ENCODE measurements around the gene CORO1C. TPM values are rescaled to one million over a fixed set of nuclear protein-coding genes. Genes with fewer than 3 reads are reported as not detected.

CORO1C gene
- total RNA-seq, 1 donor, result 261 TPM

GRCh38 chr12:108747563-108747962 lies 16.2 kb upstream of the CORO1C start:
- no peaks in the 10 kb centered on the region for H4K20me1 ChIP-seq (ENCODE audit: insufficient read depth, low read length)
- no peak overlapping the region for H2AFZ ChIP-seq (ENCODE audit: low read length)
- no peak overlapping the region for H3K4me3 ChIP-seq (ENCODE audit: insufficient read depth, low read length)
- H3K36me3 ChIP-seq (ENCODE audit: insufficient read depth, low read length), result no peaks in the 10 kb centered on the region
- H3K4me2 ChIP-seq (ENCODE audit: insufficient read depth, low read length), result no peak overlapping the region
- H3K79me2 ChIP-seq (ENCODE audit: insufficient read depth, low read length), result no peaks in the 10 kb centered on the region
- H3K27ac ChIP-seq (ENCODE audit: low read depth, low read length), result no peak overlapping the region
- no peak for DNase-seq (ENCODE audit: insufficient read length, low spot score, missing footprints)
- H3K4me1 ChIP-seq (ENCODE audit: insufficient read depth, low read length), result peaks cover 10% of the 10 kb centered on the region
- H3K27me3 ChIP-seq (ENCODE audit: insufficient read depth, low read length), result no peaks in the 10 kb centered on the region
- no peak for TF ChIP-seq CTCF (IDR thresholded peaks at IDR 0.05; ENCODE audit: extremely low read depth, low read depth, low read length)
- H3K9me3 ChIP-seq (ENCODE audit: low read depth, low read length), result no peaks in the 10 kb centered on the region

DNA sequence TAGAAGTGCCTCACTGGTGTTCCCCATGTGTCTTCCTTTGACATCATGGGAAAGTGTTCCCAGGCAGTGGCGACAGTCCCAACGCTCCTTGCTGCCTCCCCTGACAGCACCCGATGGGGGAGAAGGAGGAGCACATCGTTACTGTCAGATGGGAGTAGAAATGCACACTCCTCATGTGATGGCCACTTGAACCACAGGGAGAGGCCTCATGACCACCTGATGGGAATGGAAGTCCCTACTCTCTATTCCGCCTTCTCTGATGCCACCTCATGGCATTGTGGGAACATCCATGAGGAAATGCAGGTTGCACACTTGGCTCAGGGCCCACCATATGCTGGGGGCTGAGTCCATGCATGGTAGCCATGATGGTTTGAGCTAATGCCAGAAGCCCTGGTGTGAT lies 14.3 kb upstream of the CORO1C start:
- no peak for DNase-seq (ENCODE audit: insufficient read length, low spot score, missing footprints)

DNA sequence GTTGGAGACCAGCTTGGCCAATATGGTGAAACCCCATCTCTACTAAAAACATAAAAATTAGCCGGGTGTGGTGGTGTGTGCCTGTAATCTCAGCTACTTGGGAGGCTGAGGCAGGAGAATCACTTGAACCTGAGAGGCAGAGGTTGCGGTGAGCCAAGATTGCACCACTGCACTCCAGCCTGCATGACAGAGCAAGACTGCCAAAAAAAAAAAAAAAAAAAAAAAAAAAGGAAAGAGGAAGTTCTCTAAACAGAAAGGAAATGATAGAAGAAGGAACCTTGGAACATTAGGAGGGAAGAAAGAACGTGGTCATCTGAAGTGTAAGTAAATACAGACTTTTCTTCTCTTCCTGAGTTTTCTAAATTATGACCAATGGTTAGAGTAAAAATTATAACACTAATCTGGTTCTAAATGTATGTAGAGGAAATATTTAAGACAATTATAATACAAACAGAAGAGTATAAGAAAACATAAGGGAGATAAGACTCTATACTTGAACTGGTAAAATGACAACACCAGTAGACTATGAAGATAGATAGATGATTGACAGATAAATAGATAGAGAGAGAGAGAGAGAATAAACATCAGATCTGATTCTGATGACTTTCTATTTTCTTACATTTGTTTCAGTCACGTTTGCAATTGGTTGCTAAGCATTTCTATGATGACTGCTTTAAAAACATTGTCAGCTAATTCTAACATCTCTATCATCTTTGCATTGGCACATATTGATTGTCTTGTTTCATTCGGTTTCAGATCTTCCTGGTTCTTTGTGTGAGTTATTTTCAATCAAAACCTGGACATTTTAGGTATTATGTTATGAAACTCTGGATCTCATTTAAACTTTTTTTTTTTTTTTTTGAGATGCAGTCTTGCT lies 12.9 kb upstream of the CORO1C start:
- no peak for TF ChIP-seq CTCF (IDR thresholded peaks at IDR 0.05; ENCODE audit: extremely low read depth, low read depth, low read length)
- Histone ChIP-seq H2AFZ (ENCODE audit: low read length) (no peak overlapping the region), H3K79me2 (ENCODE audit: insufficient read depth, low read length) (no peaks in the 10 kb centered on the region), H3K36me3 (ENCODE audit: insufficient read depth, low read length) (no peaks in the 10 kb centered on the region), H3K27ac (ENCODE audit: low read depth, low read length) (no peak overlapping the region), H4K20me1 (ENCODE audit: insufficient read depth, low read length) (no peaks in the 10 kb centered on the region), H3K4me1 (ENCODE audit: insufficient read depth, low read length) (no peaks in the 10 kb centered on the region), H3K4me2 (ENCODE audit: insufficient read depth, low read length) (no peak overlapping the region), H3K9me3 (ENCODE audit: low read depth, low read length) (no peaks in the 10 kb centered on the region), H3K4me3 (ENCODE audit: insufficient read depth, low read length) (no peak overlapping the region), H3K27me3 (ENCODE audit: insufficient read depth, low read length) (no peaks in the 10 kb centered on the region)
- no peak for DNase-seq (ENCODE audit: insufficient read length, low spot score, missing footprints)

More for the DNA sequence above, 14.3 kb upstream of the CORO1C start:
- Histone ChIP-seq H3K27me3 (ENCODE audit: insufficient read depth, low read length) (no peaks in the 10 kb centered on the region), H3K4me2 (ENCODE audit: insufficient read depth, low read length) (no peak overlapping the region), H3K27ac (ENCODE audit: low read depth, low read length) (no peak overlapping the region), H3K9me3 (ENCODE audit: low read depth, low read length) (no peaks in the 10 kb centered on the region), H3K36me3 (ENCODE audit: insufficient read depth, low read length) (no peaks in the 10 kb centered on the region), H3K79me2 (ENCODE audit: insufficient read depth, low read length) (no peaks in the 10 kb centered on the region), H4K20me1 (ENCODE audit: insufficient read depth, low read length) (no peaks in the 10 kb centered on the region), H3K4me1 (ENCODE audit: insufficient read depth, low read length) (peaks cover 3% of the 10 kb centered on the region), H3K4me3 (ENCODE audit: insufficient read depth, low read length) (no peak overlapping the region), H2AFZ (ENCODE audit: low read length) (no peak overlapping the region)
- TF ChIP-seq CTCF (IDR thresholded peaks at IDR 0.05; ENCODE audit: extremely low read depth, low read depth, low read length), result no peak

DNA sequence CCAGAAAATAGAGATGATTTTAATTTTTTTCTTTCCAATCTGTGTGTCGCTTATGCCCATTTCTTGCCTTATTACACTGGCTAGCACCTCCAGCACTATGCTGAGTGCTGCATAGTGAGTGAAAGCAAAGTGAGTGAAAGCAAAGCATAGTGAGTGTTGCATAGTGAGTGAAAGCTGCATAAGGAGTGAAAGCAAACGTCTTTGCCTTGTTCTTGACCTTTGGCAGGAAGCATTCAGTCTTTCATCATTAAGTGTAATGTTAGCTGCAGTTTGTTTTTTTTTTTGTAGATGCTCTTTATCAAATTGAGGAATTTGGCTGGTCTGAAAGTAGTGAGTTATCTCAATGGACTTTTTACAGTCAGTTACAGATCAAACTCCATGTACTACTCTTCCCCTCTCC lies 6.9 kb upstream of the CORO1C start:
- Histone ChIP-seq H3K27ac (ENCODE audit: low read depth, low read length) (no peak overlapping the region), H3K4me3 (ENCODE audit: insufficient read depth, low read length) (no peak overlapping the region), H3K36me3 (ENCODE audit: insufficient read depth, low read length) (no peaks in the 10 kb centered on the region), H4K20me1 (ENCODE audit: insufficient read depth, low read length) (no peaks in the 10 kb centered on the region), H3K4me1 (ENCODE audit: insufficient read depth, low read length) (peaks cover 6% of the 10 kb centered on the region), H3K9me3 (ENCODE audit: low read depth, low read length) (no peaks in the 10 kb centered on the region), H3K4me2 (ENCODE audit: insufficient read depth, low read length) (no peak overlapping the region), H3K79me2 (ENCODE audit: insufficient read depth, low read length) (no peaks in the 10 kb centered on the region), H2AFZ (ENCODE audit: low read length) (no peak overlapping the region), H3K27me3 (ENCODE audit: insufficient read depth, low read length) (no peaks in the 10 kb centered on the region)
- no peak for DNase-seq (ENCODE audit: insufficient read length, low spot score, missing footprints)
- TF ChIP-seq CTCF (IDR thresholded peaks at IDR 0.05; ENCODE audit: extremely low read depth, low read depth, low read length), result no peak

Measured in osteoblast (primary cell).